CD4-positive, alpha-beta memory T cell (primary cell): ENCODE data around the gene STK25. TPM values are rescaled to one million over a fixed set of nuclear protein-coding genes. Genes with fewer than 3 reads are reported as not detected.
A peak's percentile ranks its signal among the peaks of the same experiment; 100 is the strongest.

Source experiments
- CTCF ChIA-PET: fragments of 350-600 bp; sonication (Branson Sonifier 250); formaldehyde crosslinking; loops from one replicate; lab custom pipeline; 2021; ENCODE audit warnings: inconsistent platforms; ENCODE audit not compliant: partially characterized antibody; lab: Charles Lee
- POLR2A ChIA-PET: fragments of 350-600 bp; sonication (Branson Sonifier 250); formaldehyde crosslinking; loops from one replicate; lab custom pipeline; 2021; ENCODE audit not compliant: partially characterized antibody; lab: Charles Lee
- DNase-seq, 5 donors: peaks; one replicate each; pipeline versions ENCODE4 v3.0.0 to v3.0.0-alpha.2; 2020 to 2022; ENCODE audit warnings: mixed read lengths in 1 of 5
- H3K27ac ChIP-seq: one replicate; pipeline ENCODE4 v1.7.0; 2013; ENCODE audit warnings: low read depth, low read length
- H3K27me3 ChIP-seq: 2 replicates; pipeline ENCODE4 v1.7.0; 2013; ENCODE audit warnings: mild to moderate bottlenecking, low read length, moderate library complexity; ENCODE audit not compliant: insufficient read depth
- H3K36me3 ChIP-seq: 2 replicates; pipeline ENCODE4 v1.7.0; 2013; ENCODE audit warnings: mild to moderate bottlenecking, low read length, moderate library complexity; ENCODE audit not compliant: insufficient read depth
- H3K4me1 ChIP-seq: 2 replicates; pipeline ENCODE4 v1.7.0; 2013; ENCODE audit warnings: mild to moderate bottlenecking, low read length, moderate library complexity; ENCODE audit not compliant: insufficient read depth
- H3K4me3 ChIP-seq, 2 donors: one replicate each; pipeline ENCODE4 v1.7.0; 2013; ENCODE audit warnings: low read length in 2 of 2, mild to moderate bottlenecking in 1 of 2
- H3K9me3 ChIP-seq, 2 donors: one replicate each; pipeline ENCODE4 v1.7.0; 2013; ENCODE audit warnings: low read length in 2 of 2, control low read depth in 1 of 2; ENCODE audit not compliant: control insufficient read depth in 1 of 2
- H3K27ac Mint-ChIP-seq, 7 donors: one replicate each; pipeline ENCODE4 v1.8.0; 2020 to 2021; ENCODE audit warnings: mixed read lengths in 7 of 7, mild to moderate bottlenecking in 6 of 7, inconsistent platforms in 3 of 7, moderate library complexity in 3 of 7
- H3K27me3 Mint-ChIP-seq, 2 donors: one replicate each; pipeline ENCODE4 v1.8.0; 2020 to 2021; ENCODE audit warnings: mixed read lengths in 2 of 2
- H3K36me3 Mint-ChIP-seq, 2 donors: one replicate each; pipeline ENCODE4 v1.8.0; 2020 to 2021; ENCODE audit warnings: mixed read lengths in 2 of 2, inconsistent platforms in 1 of 2, mild to moderate bottlenecking in 1 of 2
- H3K4me1 Mint-ChIP-seq, 4 donors: one replicate each; pipeline ENCODE4 v1.8.0; 2020 to 2021; ENCODE audit warnings: mixed read lengths in 4 of 4, mild to moderate bottlenecking in 1 of 4
- H3K4me3 Mint-ChIP-seq, 8 donors: one replicate each; pipeline ENCODE4 v1.8.0; 2020 to 2021; ENCODE audit warnings: mixed read lengths in 8 of 8, mild to moderate bottlenecking in 7 of 8, moderate library complexity in 6 of 8, inconsistent platforms in 3 of 8
- H3K9me3 Mint-ChIP-seq, 8 donors: one replicate each; pipeline ENCODE4 v1.8.0; 2020 to 2021; ENCODE audit warnings: mixed read lengths in 8 of 8, mild to moderate bottlenecking in 5 of 8, inconsistent platforms in 3 of 8, moderate library complexity in 1 of 8
- intact Hi-C: fragments of 100-400 bp; cut with micrococcal nuclease; formaldehyde crosslinking; loops from one replicate; pipeline ENCODE4 v1.15.1; 2023
- polyA plus RNA-seq, 2 donors: library from polyadenylated mRNA; unstranded; fragments of 300-500 nt; fragmentation: Illumina TruSeq; gene quantifications; one replicate each; pipeline ENCODE4 v1.2.3, GENCODE V29; 2021
- total RNA-seq, 2 experiments: library from RNA; stranded (reverse); gene quantifications; one replicate each; pipeline ENCODE4 v1.2.3, GENCODE V29; 2021

Gene STK25
- total and polyA plus RNA-seq, 4 experiments from 2014 or later = 88.6 to 182 (median 134) TPM

- Mint-ChIP-seq H3K4me3 (no peak overlapping the region), H3K9me3 (no peaks in the 10 kb centered on the region), H3K36me3 (peaks cover 0 to 16% of the 10 kb centered on the region in 2 donors), H3K4me1 (peaks cover 2 to 19% (median 7%) of the 10 kb centered on the region in 4 donors), H3K27ac (no peak overlapping the region), H3K27me3 (no peaks in the 10 kb centered on the region)
- Histone ChIP-seq H3K9me3 (no peaks in the 10 kb centered on the region), H3K4me1 (no peaks in the 10 kb centered on the region), H3K4me3 (no peak overlapping the region), H3K27ac (no peak overlapping the region), H3K27me3 (no peaks in the 10 kb centered on the region), H3K36me3 (peaks cover 4% of the 10 kb centered on the region)
- POLR2A ChIA-PET = no interaction called here
- DNase-seq = no peak
- intact Hi-C loops = no loop called here
- CTCF ChIA-PET = no interaction called here
These were observed 6.8 kb downstream of the STK25 start for GRCh38 chr2:241501551-241501950.

- Histone ChIP-seq H3K36me3 (peaks cover 4% of the 10 kb centered on the region), H3K27me3 (no peaks in the 10 kb centered on the region), H3K27ac (no peak overlapping the region), H3K4me1 (no peaks in the 10 kb centered on the region), H3K9me3 (no peaks in the 10 kb centered on the region), H3K4me3 (no peak overlapping the region)
- ChIA-PET POLR2A (no interaction called here), CTCF (no interaction called here)
- H3K4me3 Mint-ChIP-seq = no peak overlapping the region
- H3K27me3 Mint-ChIP-seq = no peaks in the 10 kb centered on the region
- DNase-seq = no peak
- H3K27ac Mint-ChIP-seq = no peak overlapping the region
- intact Hi-C loops = no loop called here
- peaks cover 0 to 20% of the 10 kb centered on the region in 2 donors for H3K36me3 Mint-ChIP-seq
- no peaks in the 10 kb centered on the region for H3K9me3 Mint-ChIP-seq
- H3K4me1 Mint-ChIP-seq = peaks cover 2 to 19% (median 7%) of the 10 kb centered on the region in 4 donors
These were observed 7.3 kb downstream of the STK25 start for GRCh38 chr2:241501099-241501541.

- DNase-seq = no peak
- Mint-ChIP-seq H3K4me1 (peaks cover 2 to 18% (median 7%) of the 10 kb centered on the region in 4 donors), H3K36me3 (peaks cover 0 to 21% of the 10 kb centered on the region in 2 donors), H3K27me3 (no peaks in the 10 kb centered on the region), H3K9me3 (no peaks in the 10 kb centered on the region), H3K27ac (peak overlapping the region in 1 of 7 donors; percentile 4), H3K4me3 (no peak overlapping the region)
- Histone ChIP-seq H3K36me3 (peaks cover 6% of the 10 kb centered on the region), H3K27me3 (no peaks in the 10 kb centered on the region), H3K4me1 (no peaks in the 10 kb centered on the region), H3K27ac (no peak overlapping the region), H3K4me3 (no peak overlapping the region), H3K9me3 (no peaks in the 10 kb centered on the region)
- CTCF ChIA-PET = no interaction called here
- intact Hi-C loops = no loop called here
- POLR2A ChIA-PET = no interaction called here
These were observed 7.9 kb downstream of the STK25 start for GRCh38 chr2:241500431-241500975.

- intact Hi-C loops = no loop called here
- CTCF ChIA-PET = no interaction called here
- no peak for DNase-seq
- POLR2A ChIA-PET = no interaction called here
- Histone ChIP-seq H3K36me3 (peaks cover 8% of the 10 kb centered on the region), H3K4me3 (no peak overlapping the region), H3K4me1 (no peaks in the 10 kb centered on the region), H3K27ac (no peak overlapping the region), H3K9me3 (no peaks in the 10 kb centered on the region), H3K27me3 (no peaks in the 10 kb centered on the region)
- Mint-ChIP-seq H3K36me3 (peaks cover 3 to 25% of the 10 kb centered on the region in 2 donors), H3K4me3 (no peak overlapping the region), H3K9me3 (no peaks in the 10 kb centered on the region), H3K4me1 (peaks cover under 1 to 13% (median 3%) of the 10 kb centered on the region in 4 donors), H3K27me3 (no peaks in the 10 kb centered on the region), H3K27ac (peak overlapping the region in 1 of 7 donors; percentile 19)
These were observed 8.4 kb downstream of the STK25 start for GRCh38 chr2:241500016-241500415.

GRCh38 chr2:241499146-241499965 lies 9.0 kb downstream of the STK25 start:
- no peaks in the 10 kb centered on the region for H3K27me3 Mint-ChIP-seq
- intact Hi-C loops = no loop called here
- peak overlapping the region in 1 of 7 donors; percentile 19 for H3K27ac Mint-ChIP-seq
- H3K9me3 Mint-ChIP-seq = no peaks in the 10 kb centered on the region
- Histone ChIP-seq H3K36me3 (peaks cover 8% of the 10 kb centered on the region), H3K4me1 (no peaks in the 10 kb centered on the region), H3K27me3 (no peaks in the 10 kb centered on the region), H3K9me3 (no peaks in the 10 kb centered on the region), H3K4me3 (no peak overlapping the region), H3K27ac (no peak overlapping the region)
- no peak for DNase-seq
- ChIA-PET CTCF (no interaction called here), POLR2A (no interaction called here)
- no peak overlapping the region for H3K4me3 Mint-ChIP-seq
- H3K36me3 Mint-ChIP-seq = peaks cover 5 to 32% of the 10 kb centered on the region in 2 donors
- peaks cover 0 to 8% (median 1%) of the 10 kb centered on the region in 4 donors for H3K4me1 Mint-ChIP-seq

GRCh38 chr2:241498115-241499070 lies 10.0 kb downstream of the STK25 start:
- ChIA-PET CTCF (no interaction called here), POLR2A (no interaction called here)
- H3K27ac Mint-ChIP-seq = no peak overlapping the region
- Histone ChIP-seq H3K4me3 (no peak overlapping the region), H3K36me3 (peaks cover 8% of the 10 kb centered on the region), H3K27ac (no peak overlapping the region), H3K9me3 (no peaks in the 10 kb centered on the region), H3K4me1 (no peaks in the 10 kb centered on the region), H3K27me3 (no peaks in the 10 kb centered on the region)
- H3K4me3 Mint-ChIP-seq = no peak overlapping the region
- peaks cover 5 to 32% of the 10 kb centered on the region in 2 donors for H3K36me3 Mint-ChIP-seq
- no peaks in the 10 kb centered on the region for H3K4me1 Mint-ChIP-seq
- DNase-seq = no peak
- no peaks in the 10 kb centered on the region for H3K27me3 Mint-ChIP-seq
- no peaks in the 10 kb centered on the region for H3K9me3 Mint-ChIP-seq
- intact Hi-C loops = no loop called here
